ENCODE results near the gene FBXL7. TPM values are rescaled to one million over a fixed set of nuclear protein-coding genes. Genes with fewer than 3 reads are reported as not detected.

The FBXL7 gene
- total RNA-seq, 4 donors from 2014 or later: 14.2 to 32.1 (median 24.9) TPM

GRCh38 chr5:15615859-15616258 lies 115.9 kb downstream of the FBXL7 start:
- no peak overlapping the region for H3K4me3 ChIP-seq
- no peaks in the 10 kb centered on the region for H3K27me3 ChIP-seq
- no peak for ATAC-seq
- no peaks in the 10 kb centered on the region for H3K36me3 ChIP-seq
- TF ChIP-seq POLR2AphosphoS5 (IDR thresholded peaks at IDR 0.05) (no peak), CTCF (IDR thresholded peaks at IDR 0.05) (no peak), EP300 (IDR thresholded peaks at IDR 0.05) (no peak), POLR2A (IDR thresholded peaks at IDR 0.05) (no peak)
- H3K27ac ChIP-seq: no peak overlapping the region
- H3K4me1 ChIP-seq: peaks cover 0 to 17% (median 2%) of the 10 kb centered on the region in 3 donors
- WGBS, 2 donors (ENCODE audit: low coverage in 1 of 2): 78 to 79% methylated on average over 5 of the region's 6 CpGs
- no peaks in the 10 kb centered on the region for H3K9me3 ChIP-seq

- no peaks in the 10 kb centered on the region for H3K9me3 ChIP-seq
- no peaks in the 10 kb centered on the region for H3K36me3 ChIP-seq
- 92 to 94% methylated on average over 9 to 10 of the region's 10 CpGs for WGBS, 2 donors (ENCODE audit: low coverage in 1 of 2)
- no peak for ATAC-seq
- no peak overlapping the region for H3K27ac ChIP-seq
- no peak overlapping the region for H3K4me3 ChIP-seq
- no peaks in the 10 kb centered on the region for H3K27me3 ChIP-seq
- peaks cover 0 to under 1% (median 0%) of the 10 kb centered on the region in 3 donors for H3K4me1 ChIP-seq
- no peak for TF ChIP-seq POLR2A (IDR thresholded peaks at IDR 0.05)
- TF ChIP-seq CTCF (IDR thresholded peaks at IDR 0.05): no peak
- TF ChIP-seq EP300 (IDR thresholded peaks at IDR 0.05): no peak
- no peak for TF ChIP-seq POLR2AphosphoS5 (IDR thresholded peaks at IDR 0.05)
Measured at GRCh38 chr5:15618938-15619337, 119.0 kb downstream of the FBXL7 start.

DNA sequence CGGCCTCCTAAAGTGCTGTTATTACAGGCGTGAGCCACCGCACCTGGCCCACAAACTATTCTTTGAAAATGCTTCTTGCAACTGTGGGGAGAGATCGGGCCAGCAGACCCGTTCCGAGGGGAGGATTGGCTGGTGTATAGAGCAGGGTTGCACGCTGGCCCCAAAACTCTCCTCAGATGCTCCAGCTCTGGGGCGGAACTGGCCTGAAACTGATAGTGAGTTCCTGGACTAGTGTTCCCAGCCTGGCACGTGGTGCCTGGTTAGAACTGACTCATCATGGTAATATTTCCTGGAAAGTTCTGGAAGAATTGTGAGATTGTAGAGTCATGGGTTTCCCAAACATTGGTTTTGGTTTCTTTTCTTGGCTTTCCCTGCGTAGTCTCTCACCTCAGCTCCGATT lies 120.5 kb downstream of the FBXL7 start:
- no peak overlapping the region for H3K27ac ChIP-seq

GRCh38 chr5:15621094-15621493 lies 121.1 kb downstream of the FBXL7 start:
- Histone ChIP-seq H3K4me3 (no peak overlapping the region), H3K9me3 (no peaks in the 10 kb centered on the region), H3K36me3 (no peaks in the 10 kb centered on the region), H3K27ac (peak overlapping the region in 1 of 4 donors; percentile 15), H3K27me3 (no peaks in the 10 kb centered on the region), H3K4me1 (no peaks in the 10 kb centered on the region)
- WGBS, 2 donors (ENCODE audit: low coverage in 1 of 2): 29% methylated on average over 1 of the region's 1 CpG; no CpG with 5 or more reads in 1 of the 2 donors
- TF ChIP-seq EP300 (IDR thresholded peaks at IDR 0.05): no peak
- no peak for TF ChIP-seq POLR2AphosphoS5 (IDR thresholded peaks at IDR 0.05)
- no peak for TF ChIP-seq CTCF (IDR thresholded peaks at IDR 0.05)
- no peak for TF ChIP-seq POLR2A (IDR thresholded peaks at IDR 0.05)
- no peak for ATAC-seq

More for the DNA sequence above, 120.5 kb downstream of the FBXL7 start:
- Histone ChIP-seq H3K27me3 (no peaks in the 10 kb centered on the region), H3K4me1 (no peaks in the 10 kb centered on the region), H3K4me3 (no peak overlapping the region), H3K36me3 (no peaks in the 10 kb centered on the region), H3K9me3 (no peaks in the 10 kb centered on the region)
- no peak for TF ChIP-seq POLR2A (IDR thresholded peaks at IDR 0.05)
- TF ChIP-seq CTCF (IDR thresholded peaks at IDR 0.05): no peak
- TF ChIP-seq EP300 (IDR thresholded peaks at IDR 0.05): no peak
- TF ChIP-seq POLR2AphosphoS5 (IDR thresholded peaks at IDR 0.05): no peak
- 61 to 77% methylated on average over 3 to 4 of the region's 11 CpGs for WGBS, 2 donors (ENCODE audit: low coverage in 1 of 2)
- ATAC-seq: no peak

- WGBS, 2 donors (ENCODE audit: low coverage in 1 of 2): 90 to 100% methylated on average over 2 of the region's 2 CpGs
Measured at GRCh38 chr5:15623794-15624193, 123.8 kb downstream of the FBXL7 start.

More at GRCh38 chr5:15623794-15624193, 123.8 kb downstream of the FBXL7 start:
- Histone ChIP-seq H3K27ac (no peak overlapping the region), H3K36me3 (no peaks in the 10 kb centered on the region), H3K4me3 (no peak overlapping the region), H3K27me3 (no peaks in the 10 kb centered on the region), H3K4me1 (peaks cover 0 to 4% (median 0%) of the 10 kb centered on the region in 3 donors), H3K9me3 (no peaks in the 10 kb centered on the region)
- TF ChIP-seq EP300 (IDR thresholded peaks at IDR 0.05) (no peak), CTCF (IDR thresholded peaks at IDR 0.05) (no peak), POLR2A (IDR thresholded peaks at IDR 0.05) (no peak), POLR2AphosphoS5 (IDR thresholded peaks at IDR 0.05) (no peak)
- ATAC-seq: no peak
